Right lobe of liver (tissue), 4 donors: Measurements from ENCODE around the gene OR8H2.

Source experiments
- POLR2A ChIP-seq: fragments of 450-650 bp; IDR thresholded peaks from one replicate; pipeline ENCODE4 v1.6.1; 2017; ENCODE audit warnings: antibody characterized with exemption, mild to moderate bottlenecking
- TF ChIP-seq, protein P1 (sequence below), 4 donors: fragments of 200-600 bp in 3 of 4; fragments of 450-650 bp in 1 of 4; IDR thresholded peaks; one replicate each; pipeline versions ENCODE4 v1.5.1 to v1.8.0; 2016 to 2022; ENCODE audit warnings: antibody characterized with exemption in 4 of 4, mild to moderate bottlenecking in 2 of 4
- donor health status: DM: no; HTN: no; CAD: no.
- donor health status: DM: no; HTN: no; CAD: no.
- donor health status: DM: no; HTN: yes; CAD: no.

DNA sequence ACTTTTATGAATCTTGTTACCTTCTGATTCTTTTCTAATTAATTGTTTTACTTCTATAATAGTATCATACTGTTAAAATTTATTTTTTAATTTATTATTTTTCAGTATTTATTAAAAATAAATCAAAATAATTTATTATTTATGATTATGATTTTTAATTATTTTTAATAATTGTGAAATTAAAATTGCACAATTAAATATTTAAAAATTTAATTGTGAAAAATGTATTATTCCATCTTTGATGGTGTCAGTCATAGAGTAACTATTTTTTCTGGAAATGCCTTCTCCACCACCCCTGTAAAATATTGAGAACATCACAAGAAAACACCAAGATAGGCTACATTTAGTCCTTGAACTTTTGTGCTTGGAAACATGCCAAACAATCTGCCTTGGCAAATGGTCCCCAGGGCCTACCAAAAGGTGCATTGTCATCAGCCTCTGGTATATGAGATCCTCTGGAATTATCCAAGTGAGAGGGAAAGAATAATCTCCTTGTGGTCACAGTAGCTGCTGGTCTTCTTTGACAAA, at the start of gene OR8H2:
- TF ChIP-seq, protein P1, sequence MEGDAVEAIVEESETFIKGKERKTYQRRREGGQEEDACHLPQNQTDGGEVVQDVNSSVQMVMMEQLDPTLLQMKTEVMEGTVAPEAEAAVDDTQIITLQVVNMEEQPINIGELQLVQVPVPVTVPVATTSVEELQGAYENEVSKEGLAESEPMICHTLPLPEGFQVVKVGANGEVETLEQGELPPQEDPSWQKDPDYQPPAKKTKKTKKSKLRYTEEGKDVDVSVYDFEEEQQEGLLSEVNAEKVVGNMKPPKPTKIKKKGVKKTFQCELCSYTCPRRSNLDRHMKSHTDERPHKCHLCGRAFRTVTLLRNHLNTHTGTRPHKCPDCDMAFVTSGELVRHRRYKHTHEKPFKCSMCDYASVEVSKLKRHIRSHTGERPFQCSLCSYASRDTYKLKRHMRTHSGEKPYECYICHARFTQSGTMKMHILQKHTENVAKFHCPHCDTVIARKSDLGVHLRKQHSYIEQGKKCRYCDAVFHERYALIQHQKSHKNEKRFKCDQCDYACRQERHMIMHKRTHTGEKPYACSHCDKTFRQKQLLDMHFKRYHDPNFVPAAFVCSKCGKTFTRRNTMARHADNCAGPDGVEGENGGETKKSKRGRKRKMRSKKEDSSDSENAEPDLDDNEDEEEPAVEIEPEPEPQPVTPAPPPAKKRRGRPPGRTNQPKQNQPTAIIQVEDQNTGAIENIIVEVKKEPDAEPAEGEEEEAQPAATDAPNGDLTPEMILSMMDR (IDR thresholded peaks at IDR 0.05), result no peak
- TF ChIP-seq POLR2A, result no peak
